Measurements from ENCODE around the gene CHKA.
A peak's percentile ranks its signal among the peaks of the same experiment; 100 is the strongest.

Gene CHKA

GRCh38 chr11:68071281-68072048, 49.7 kb downstream of the CHKA start:
- DNase-seq = peak; percentile 22

GRCh38 chr11:68067991-68068390, 53.2 kb downstream of the CHKA start:
- no peak for DNase-seq

DNA sequence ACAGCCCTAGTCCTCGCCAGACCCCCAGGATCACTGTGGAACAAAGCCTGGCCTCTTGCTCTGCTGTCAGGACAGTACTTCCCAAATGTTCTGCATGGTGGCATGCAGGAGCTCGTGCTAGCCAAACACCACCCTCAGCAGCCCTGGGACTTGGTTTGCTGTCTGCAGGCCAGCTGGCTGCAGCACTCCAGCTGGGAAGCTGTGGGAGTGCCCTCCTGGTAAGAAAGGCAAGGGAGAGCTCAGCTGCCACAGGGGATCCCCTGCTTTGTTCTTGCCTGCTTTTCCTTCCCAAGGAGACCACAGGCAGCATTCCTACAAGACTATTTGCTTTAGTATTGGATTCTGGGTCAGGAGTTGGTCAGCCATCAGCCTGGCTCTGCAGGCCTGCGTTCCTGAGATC, 54.4 kb downstream of the CHKA start:
- no peak for DNase-seq

DNA sequence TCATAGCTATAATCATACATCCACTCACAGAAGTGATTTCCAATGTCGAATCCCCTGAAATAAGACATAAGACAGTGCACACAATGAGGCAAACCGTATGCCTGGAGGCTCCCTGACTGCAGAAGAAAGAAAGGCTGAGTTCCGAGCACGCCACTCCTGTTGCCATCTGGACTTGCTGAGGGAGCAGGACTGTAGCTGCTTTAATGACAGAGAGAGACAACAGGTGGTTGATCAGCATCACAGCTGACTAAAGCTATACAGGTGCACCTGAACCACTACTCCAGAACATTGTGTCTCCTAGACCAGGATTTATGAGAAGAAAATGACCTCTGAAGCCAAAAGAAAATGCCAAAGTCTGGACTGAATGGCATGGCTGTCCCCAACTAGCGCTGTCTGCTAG, 55.3 kb downstream of the CHKA start:
- DNase-seq = no peak

DNA sequence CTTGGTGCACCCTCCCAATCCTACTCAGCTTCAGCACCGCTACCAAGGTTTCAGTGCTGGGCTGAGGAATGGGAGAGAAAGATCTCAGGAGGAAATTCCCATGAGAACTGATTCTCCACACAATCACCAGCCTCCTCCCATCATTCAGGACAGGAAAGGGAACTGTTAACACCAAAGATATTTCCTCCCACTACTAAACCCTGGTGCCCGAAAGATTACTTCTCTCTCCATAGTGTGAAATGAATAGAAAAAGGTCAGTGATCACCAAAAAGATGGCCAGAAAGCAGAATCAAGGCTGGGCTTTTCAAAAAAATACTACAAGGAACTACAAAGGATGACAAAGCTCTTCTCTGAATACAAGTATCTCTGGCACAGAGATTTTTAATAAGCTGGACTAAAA, 56.3 kb downstream of the CHKA start:
- no peak for DNase-seq

DNA sequence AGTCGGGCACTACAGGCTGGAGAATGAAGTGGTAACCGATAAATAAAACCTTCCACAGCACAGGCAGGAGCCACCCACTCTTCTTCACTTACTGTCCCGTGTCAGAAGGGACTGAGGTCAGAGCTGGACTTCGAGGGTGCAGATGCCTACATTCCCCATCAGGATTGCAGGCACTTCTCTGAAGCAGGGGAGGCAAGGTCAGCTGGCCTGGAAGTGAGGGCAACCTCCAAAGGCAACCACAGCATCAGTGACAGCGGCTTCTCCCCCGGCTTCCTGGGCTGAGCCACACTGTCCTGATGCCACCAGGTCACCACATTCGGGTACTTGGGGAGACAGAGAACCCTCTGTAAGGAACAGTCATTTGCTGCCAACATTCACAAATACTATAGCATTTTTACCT, 59.7 kb downstream of the CHKA start:
- no peak for DNase-seq

- DNase-seq = no peak
These were observed 63.4 kb downstream of the CHKA start for GRCh38 chr11:68057807-68058206.

GRCh38 chr11:68056317-68057285, 64.6 kb downstream of the CHKA start:
- DNase-seq = no peak

- DNase-seq = no peak
These were observed 67.0 kb downstream of the CHKA start for GRCh38 chr11:68053981-68054812.

DNA sequence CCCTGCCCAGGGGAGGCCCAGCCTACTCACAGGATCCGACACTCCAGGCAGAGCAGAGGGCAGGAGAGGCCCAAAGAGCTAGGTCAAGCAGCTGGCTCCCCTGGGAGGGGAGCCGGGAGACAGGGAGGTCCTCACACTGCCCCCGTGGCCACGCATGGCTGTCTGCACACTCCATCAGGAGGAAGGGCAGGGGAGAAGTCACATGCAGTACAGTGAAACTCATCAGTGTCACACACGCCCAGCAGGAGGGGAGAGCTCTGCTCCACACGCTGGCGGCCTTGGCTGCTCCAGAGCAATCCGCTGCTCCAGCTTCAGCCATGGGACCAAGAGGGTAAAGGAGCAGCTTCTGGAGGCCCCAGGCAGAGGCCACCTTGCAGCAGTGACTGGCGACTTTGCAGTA, 68.1 kb downstream of the CHKA start:
- DNase-seq = no peak

DNA sequence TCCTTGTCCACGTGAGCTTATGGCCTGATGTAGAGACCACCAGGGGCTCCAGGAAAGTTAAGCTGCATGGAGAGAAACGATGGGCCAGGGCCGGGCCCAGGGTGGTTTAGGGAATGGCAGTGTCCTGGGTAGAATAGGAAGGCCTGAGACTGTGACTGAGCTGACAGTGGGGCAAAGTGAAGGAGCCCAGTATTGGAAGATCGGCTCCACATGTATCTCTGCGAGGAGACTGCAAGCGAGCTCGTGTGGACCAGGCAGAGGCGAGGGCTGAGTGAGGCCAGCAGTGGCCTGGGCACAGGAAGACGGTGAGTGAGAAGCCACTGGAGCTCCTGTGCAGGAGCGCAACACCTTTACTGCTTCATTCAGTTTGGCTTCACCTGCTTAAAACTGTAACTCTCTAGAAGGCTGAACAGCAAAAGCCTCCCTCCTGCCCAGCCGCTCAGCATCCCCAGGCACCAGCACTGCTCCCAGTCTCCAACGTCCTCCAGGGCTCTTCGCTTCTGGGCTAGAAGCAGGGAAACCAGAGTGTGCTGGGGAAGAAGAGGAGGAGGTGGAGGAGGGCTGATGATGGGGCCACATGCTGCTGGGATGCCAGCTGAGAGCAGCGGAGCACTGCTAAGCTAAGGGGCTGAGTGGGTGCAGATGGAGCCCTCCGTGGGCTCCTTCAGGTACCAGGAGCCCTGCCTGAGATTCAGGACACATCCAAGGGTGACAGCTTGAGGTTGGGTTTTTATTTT, 68.9 kb downstream of the CHKA start:
- no peak for DNase-seq

DNA sequence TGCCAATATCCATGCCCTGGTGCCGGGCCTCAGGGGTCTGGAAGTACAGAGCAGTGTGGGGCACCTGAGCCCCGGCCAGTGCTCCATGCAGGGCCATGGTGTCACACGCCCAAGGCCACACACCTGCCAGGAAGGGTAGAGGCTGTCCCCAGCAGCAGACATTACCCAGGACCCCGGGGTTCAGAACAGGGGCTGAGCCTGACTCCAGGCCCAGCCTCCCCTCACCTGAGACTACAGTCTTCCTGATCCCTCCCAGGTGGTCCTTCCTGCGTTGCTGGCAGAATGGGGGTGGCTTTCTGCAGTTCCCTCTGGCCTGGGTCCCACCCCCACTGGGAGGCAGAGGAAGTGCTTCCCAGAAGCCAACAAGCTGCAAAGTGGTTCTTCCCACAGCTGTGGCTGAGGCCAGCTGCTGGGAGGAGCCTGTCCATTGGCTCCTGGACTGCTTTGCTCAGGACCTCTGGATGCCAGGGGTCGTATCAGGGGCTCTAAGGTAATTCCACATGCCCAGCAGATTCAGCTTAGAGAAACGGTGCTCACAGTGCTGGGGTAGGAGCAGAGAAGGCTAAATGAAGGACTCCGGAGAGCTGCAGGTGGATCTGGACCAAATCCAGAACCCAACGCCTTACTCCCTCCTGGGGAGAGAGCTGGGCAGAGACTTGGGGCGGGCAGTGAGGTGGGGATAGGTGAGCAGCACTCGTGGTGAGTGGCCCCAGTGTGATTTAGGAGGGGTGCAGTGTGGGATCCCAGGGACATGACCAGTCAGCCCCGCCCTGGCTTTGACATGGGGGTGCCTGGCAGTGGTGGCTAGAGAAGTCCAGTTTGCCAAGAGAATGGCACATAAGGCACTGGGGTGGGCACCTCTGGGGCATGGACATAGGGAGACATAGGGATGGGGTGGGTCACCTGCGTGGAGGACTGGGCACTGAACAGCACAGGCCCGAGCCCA, 69.7 kb downstream of the CHKA start:
- no peak for DNase-seq

- DNase-seq = no peak
These were observed 70.8 kb downstream of the CHKA start for GRCh38 chr11:68050371-68050841.

- no peak for DNase-seq
These were observed 71.4 kb downstream of the CHKA start for GRCh38 chr11:68049509-68050370.

- DNase-seq = no peak
These were observed 72.3 kb downstream of the CHKA start for GRCh38 chr11:68048681-68049508.

DNA sequence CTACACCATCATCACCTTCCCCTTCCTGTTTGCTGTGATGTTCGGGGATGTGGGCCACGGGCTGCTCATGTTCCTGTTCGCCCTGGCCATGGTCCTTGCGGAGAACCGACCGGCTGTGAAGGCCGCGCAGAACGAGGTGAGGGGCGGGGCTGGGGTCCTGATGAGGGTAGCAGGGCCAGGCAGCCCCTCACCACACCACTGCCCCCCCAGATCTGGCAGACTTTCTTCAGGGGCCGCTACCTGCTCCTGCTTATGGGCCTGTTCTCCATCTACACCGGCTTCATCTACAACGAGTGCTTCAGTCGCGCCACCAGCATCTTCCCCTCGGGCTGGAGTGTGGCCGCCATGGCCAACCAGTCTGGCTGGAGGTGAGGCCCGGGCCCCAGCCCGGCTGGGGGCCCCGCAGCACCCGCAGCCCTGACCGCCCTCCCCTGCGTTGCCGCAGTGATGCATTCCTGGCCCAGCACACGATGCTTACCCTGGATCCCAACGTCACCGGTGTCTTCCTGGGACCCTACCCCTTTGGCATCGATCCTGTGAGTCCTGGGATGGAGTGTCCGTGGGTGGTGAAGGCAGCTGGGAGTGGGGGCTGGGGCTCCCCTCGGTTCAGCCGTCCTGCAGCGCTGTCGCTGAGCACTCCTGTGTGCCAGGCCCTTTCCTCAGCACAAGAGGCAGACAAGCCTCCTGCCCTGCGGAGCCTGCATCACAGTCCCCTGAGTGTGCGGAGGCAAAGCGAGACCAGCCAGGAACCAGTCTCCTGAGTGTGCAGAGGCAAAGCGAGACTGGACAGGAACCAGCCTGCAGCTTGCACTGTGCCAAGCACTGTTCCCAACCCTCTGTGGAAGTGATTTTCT, 73.5 kb downstream of the CHKA start:
- DNase-seq = no peak

DNA sequence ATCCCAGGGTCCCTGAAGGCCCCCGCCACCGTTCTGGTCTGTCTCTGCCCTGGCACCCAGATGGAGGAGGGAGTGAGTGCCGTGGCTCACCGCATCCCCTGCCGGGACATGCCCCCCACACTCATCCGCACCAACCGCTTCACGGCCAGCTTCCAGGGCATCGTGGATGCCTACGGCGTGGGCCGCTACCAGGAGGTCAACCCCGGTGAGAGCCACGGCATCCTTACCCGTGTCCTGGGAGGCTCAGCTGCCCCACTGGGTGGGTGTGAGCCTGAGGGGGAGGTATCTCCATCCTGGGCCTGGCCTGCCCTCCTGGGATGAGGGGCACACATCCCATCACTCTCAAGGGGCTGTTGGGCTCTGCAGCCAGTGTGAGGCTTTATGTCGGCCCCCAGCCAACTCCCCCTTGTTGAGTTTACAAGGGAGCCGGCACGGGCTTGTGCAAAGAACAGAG, 76.3 kb downstream of the CHKA start:
- no peak for DNase-seq

All from hematopoietic multipotent progenitor cell treated with erythropoietin and hydrocortisone succinate and interleukin-3 and kit ligand, for 4 days (in vitro differentiated cells).